Keratinocyte (primary cell): Measurements from ENCODE around the gene GPX3. TPM values are rescaled to one million over a fixed set of nuclear protein-coding genes. Genes with fewer than 3 reads are reported as not detected.

ENCODE experiments used
- DNase-seq: peaks from one replicate; pipeline ENCODE4 v3.0.0-alpha.2; 2011; ENCODE audit warnings: low read depth, missing footprints, low spot score
- FAIRE-seq: peaks from 2 replicates; lab custom pipeline; 2011; peaks lifted over from hg19 to GRCh38; lab: Jason Lieb, UNC
- H2AFZ ChIP-seq: 2 replicates; pipeline ENCODE4 v1.6.0; 2012; ENCODE audit warnings: low read length, control low read depth, inconsistent platforms; ENCODE audit not compliant: control insufficient read depth
- H3K27ac ChIP-seq: 2 replicates; pipeline ENCODE4 v1.5.1; 2011; ENCODE audit warnings: low read length; ENCODE audit not compliant: control insufficient read depth, insufficient read depth
- H3K27me3 ChIP-seq: 3 replicates; pipeline ENCODE4 v1.6.0; 2011; ENCODE audit warnings: low read length; ENCODE audit not compliant: control insufficient read depth, insufficient read depth; ENCODE audit errors: extremely low read depth
- H3K36me3 ChIP-seq, 2 experiments: 2 replicates in 1 of 2; 3 replicates in 1 of 2; pipeline ENCODE4 v1.5.1; 2011; ENCODE audit warnings: low read length in 2 of 2, mild to moderate bottlenecking in 1 of 2; ENCODE audit not compliant: control insufficient read depth in 2 of 2, insufficient read depth in 2 of 2; ENCODE audit errors: extremely low read depth in 1 of 2
- H3K4me1 ChIP-seq: 3 replicates; pipeline ENCODE4 v1.5.1; 2011; ENCODE audit warnings: low read length; ENCODE audit not compliant: control insufficient read depth, insufficient read depth; ENCODE audit errors: extremely low read depth
- H3K4me2 ChIP-seq: 3 replicates; pipeline ENCODE4 v1.6.0; 2011; ENCODE audit warnings: low read depth, low read length; ENCODE audit not compliant: control insufficient read depth, insufficient read depth; ENCODE audit errors: extremely low read depth
- H3K4me3 ChIP-seq, 3 experiments: fragments of 200-600 bp in 1 of 3; sonication (generic) in 1 of 3; 2 replicates in 2 of 3; 3 replicates in 1 of 3; pipeline ENCODE4 v1.5.1; 2011 to 2016; ENCODE audit warnings: low read length in 3 of 3, mild to moderate bottlenecking in 3 of 3, control low read depth in 2 of 3, inconsistent platforms in 1 of 3, low read depth in 1 of 3, mixed read lengths in 1 of 3, mixed run types in 1 of 3, moderate library complexity in 1 of 3; ENCODE audit not compliant: control insufficient read depth in 2 of 3, insufficient read depth in 2 of 3; ENCODE audit errors: extremely low read depth in 1 of 3
- H3K79me2 ChIP-seq: 2 replicates; pipeline ENCODE4 v1.6.0; 2012; ENCODE audit warnings: low read length; ENCODE audit not compliant: control insufficient read depth, insufficient read depth
- H3K9ac ChIP-seq: 3 replicates; pipeline ENCODE4 v1.6.0; 2011; ENCODE audit warnings: low read length; ENCODE audit not compliant: control insufficient read depth, insufficient read depth; ENCODE audit errors: extremely low read depth
- H3K9me1 ChIP-seq: 3 replicates; pipeline ENCODE4 v1.6.0; 2011; ENCODE audit warnings: low read length; ENCODE audit not compliant: control insufficient read depth, insufficient read depth; ENCODE audit errors: extremely low read depth
- H3K9me3 ChIP-seq: 2 replicates; pipeline ENCODE4 v1.5.1; 2012; ENCODE audit warnings: low read depth, low read length; ENCODE audit not compliant: control insufficient read depth
- H4K20me1 ChIP-seq: 3 replicates; pipeline ENCODE4 v1.6.0; 2011; ENCODE audit warnings: low read length; ENCODE audit not compliant: control insufficient read depth, insufficient read depth; ENCODE audit errors: extremely low read depth
- EZH2 ChIP-seq: IDR thresholded peaks from one replicate; pipeline ENCODE4 v1.6.1; 2012; ENCODE audit warnings: inconsistent platforms, mild to moderate bottlenecking, low read length, moderate library complexity
- dilution Hi-C: fragments of 300-500 bp; cut with MboI; formaldehyde crosslinking; loops from one replicate; pipeline ENCODE4 v1.7.0; 2020; ENCODE audit warnings: low sequenced_read_pairs; ENCODE audit not compliant: extremely low pct_ligation_motif_present
- polyA plus RNA-seq, 5 experiments: library from polyadenylated mRNA; depleted of rRNA in 3 of 5; stranded (reverse) in 3 of 5; stranded (forward) in 1 of 5; unstranded in 1 of 5; fragments of >200 nt; gene quantifications; 1 replicate in 1 of 5; 2 replicates in 3 of 5; 3 replicates in 1 of 5; pipeline versions ENCODE4 v1.2.1 to v1.2.3, GENCODE V29; 2011 to 2012; ENCODE audit warnings: missing spikeins in 2 of 5, low read depth in 1 of 5, low replicate concordance in 1 of 5
- TF ChIP-seq, protein P1 (sequence below), 3 experiments: IDR thresholded peaks in 1 of 3; conservative IDR thresholded peaks in 1 of 3; optimal IDR thresholded peaks in 1 of 3; 2 replicates in 2 of 3; 3 replicates in 1 of 3; pipeline versions ENCODE3 to v1.5.1; 2011; ENCODE audit warnings: low read length in 3 of 3, mild to moderate bottlenecking in 3 of 3, moderate library complexity in 2 of 3, control low read depth in 1 of 3, inconsistent platforms in 1 of 3; ENCODE audit not compliant: insufficient read depth in 2 of 3; ENCODE audit errors: extremely low read depth in 1 of 3

GPX3 gene
- polyA plus RNA-seq, 1 donor (not counting 4 experiments of a cell fraction or from before 2014, with no cell fraction given): 120 TPM

DNA sequence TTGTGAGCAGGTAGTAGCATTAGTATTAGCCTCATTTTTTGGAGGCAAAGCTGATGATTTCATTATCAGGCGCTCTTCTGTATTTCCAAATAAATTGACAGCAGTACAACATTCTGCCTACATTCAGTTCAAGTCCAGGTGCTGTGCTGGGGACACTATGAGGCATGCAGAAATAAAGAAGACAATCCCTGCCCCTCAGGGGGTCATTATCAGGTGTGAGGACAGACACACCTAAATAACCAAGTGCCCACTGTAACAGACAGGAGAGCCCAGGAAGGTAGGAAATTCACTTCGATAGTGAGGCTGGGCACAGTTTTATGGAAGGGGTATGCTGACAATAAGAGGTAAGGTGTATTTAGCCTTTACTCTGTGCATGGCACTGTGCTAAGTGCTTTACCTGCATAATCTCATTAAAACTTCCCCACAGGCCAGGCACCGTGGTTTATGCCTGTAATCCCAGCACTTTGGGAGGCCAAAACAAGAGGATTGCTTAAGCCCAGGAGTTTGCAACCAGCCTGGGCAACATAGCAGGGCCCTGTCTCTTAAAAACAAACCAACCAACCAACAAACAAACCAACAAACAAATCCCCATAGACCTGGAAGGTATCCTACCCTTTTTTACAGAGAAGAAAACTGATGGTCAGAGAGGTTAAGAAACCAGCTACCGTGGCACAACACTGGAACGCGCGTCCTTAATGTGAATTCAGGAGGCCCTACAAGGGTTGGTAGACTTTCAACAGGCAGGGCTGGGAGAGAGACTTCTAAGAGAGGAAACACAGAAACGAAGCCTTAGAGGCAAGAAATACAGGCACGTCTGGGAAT is 17.5 kb upstream of the GPX3 start:
- no peaks in the 10 kb centered on the region for H4K20me1 ChIP-seq
- H3K27me3 ChIP-seq: no peaks in the 10 kb centered on the region
- no peaks in the 10 kb centered on the region for H3K9me3 ChIP-seq
- H2AFZ ChIP-seq: no peak overlapping the region
- no peak overlapping the region for H3K4me3 ChIP-seq
- no peaks in the 10 kb centered on the region for H3K9me1 ChIP-seq
- H3K4me2 ChIP-seq: no peak overlapping the region
- TF ChIP-seq EZH2: no peak
- TF ChIP-seq, protein P1, sequence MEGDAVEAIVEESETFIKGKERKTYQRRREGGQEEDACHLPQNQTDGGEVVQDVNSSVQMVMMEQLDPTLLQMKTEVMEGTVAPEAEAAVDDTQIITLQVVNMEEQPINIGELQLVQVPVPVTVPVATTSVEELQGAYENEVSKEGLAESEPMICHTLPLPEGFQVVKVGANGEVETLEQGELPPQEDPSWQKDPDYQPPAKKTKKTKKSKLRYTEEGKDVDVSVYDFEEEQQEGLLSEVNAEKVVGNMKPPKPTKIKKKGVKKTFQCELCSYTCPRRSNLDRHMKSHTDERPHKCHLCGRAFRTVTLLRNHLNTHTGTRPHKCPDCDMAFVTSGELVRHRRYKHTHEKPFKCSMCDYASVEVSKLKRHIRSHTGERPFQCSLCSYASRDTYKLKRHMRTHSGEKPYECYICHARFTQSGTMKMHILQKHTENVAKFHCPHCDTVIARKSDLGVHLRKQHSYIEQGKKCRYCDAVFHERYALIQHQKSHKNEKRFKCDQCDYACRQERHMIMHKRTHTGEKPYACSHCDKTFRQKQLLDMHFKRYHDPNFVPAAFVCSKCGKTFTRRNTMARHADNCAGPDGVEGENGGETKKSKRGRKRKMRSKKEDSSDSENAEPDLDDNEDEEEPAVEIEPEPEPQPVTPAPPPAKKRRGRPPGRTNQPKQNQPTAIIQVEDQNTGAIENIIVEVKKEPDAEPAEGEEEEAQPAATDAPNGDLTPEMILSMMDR (optimal IDR thresholded peaks at IDR 0.05 in 1 of 3, IDR thresholded peaks at IDR 0.05 in 1 of 3, conservative IDR thresholded peaks at IDR 0.05 in 1 of 3; ENCODE audit: extremely low read depth in 1 of 3, insufficient read depth in 2 of 3, low read length in 3 of 3): no peak
- FAIRE-seq (no peak), DNase-seq (no peak)
- H3K79me2 ChIP-seq: no peaks in the 10 kb centered on the region
- no peak overlapping the region for H3K9ac ChIP-seq
- no peaks in the 10 kb centered on the region for H3K4me1 ChIP-seq
- dilution Hi-C loops: no loop called here
- H3K27ac ChIP-seq: no peak overlapping the region
- H3K36me3 ChIP-seq: no peaks in the 10 kb centered on the region

DNA sequence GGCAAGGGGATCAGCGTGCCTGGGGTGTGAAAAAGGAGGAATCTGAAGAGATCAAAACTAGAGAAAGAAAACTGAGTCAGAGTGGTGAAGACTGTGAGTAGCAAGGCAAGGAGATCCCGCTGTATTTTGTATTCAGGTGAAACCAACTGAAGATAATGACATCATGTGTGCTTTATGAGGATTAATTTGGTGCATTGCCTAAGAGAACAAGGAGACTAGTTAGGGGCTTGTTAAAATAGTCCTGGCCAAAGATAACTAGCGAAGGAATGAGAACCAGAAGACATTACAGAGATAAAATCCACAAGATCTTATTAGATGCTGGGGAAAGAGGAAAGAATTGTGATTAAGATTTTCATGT is 16.9 kb upstream of the GPX3 start:
- DNase-seq (no peak), FAIRE-seq (no peak)
- TF ChIP-seq, protein P1 (optimal IDR thresholded peaks at IDR 0.05 in 1 of 3, IDR thresholded peaks at IDR 0.05 in 1 of 3, conservative IDR thresholded peaks at IDR 0.05 in 1 of 3; ENCODE audit: extremely low read depth in 1 of 3, insufficient read depth in 2 of 3, low read length in 3 of 3): no peak
- TF ChIP-seq EZH2: no peak
- Histone ChIP-seq H3K9me1 (no peaks in the 10 kb centered on the region), H3K79me2 (no peaks in the 10 kb centered on the region), H2AFZ (no peak overlapping the region), H3K27ac (no peak overlapping the region), H3K36me3 (no peaks in the 10 kb centered on the region), H4K20me1 (no peaks in the 10 kb centered on the region), H3K4me2 (no peak overlapping the region), H3K4me3 (no peak overlapping the region), H3K9ac (no peak overlapping the region), H3K27me3 (no peaks in the 10 kb centered on the region), H3K9me3 (no peaks in the 10 kb centered on the region), H3K4me1 (no peaks in the 10 kb centered on the region)
- dilution Hi-C loops: no loop called here
